ENCODE data around the gene LAMTOR4. TPM values are rescaled to one million over a fixed set of nuclear protein-coding genes. Genes with fewer than 3 reads are reported as not detected.

LAMTOR4 gene
- polyA plus RNA-seq, 1 donor (not counting 4 experiments of a cell fraction or from before 2014, with no cell fraction given) = 99.2 TPM

DNA sequence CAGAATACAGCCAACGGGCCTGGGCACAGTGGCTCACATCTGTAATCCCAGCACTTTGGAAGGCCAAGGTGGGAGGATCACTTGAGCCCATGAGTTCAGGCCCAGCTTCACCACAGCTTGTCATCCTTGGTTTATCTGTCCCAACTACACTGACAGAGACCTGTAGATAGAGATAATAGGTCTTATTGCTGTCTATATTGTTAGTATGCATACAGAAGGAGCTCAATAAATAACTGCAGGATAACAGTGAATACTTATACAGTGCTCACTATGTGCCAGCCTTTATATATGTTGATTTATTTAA, 28.0 kb upstream of the LAMTOR4 start:
- dilution Hi-C loops (cut with MboI; ENCODE audit: extremely low pct_ligation_motif_present, low sequenced_read_pairs) = no loop called here
- H3K27ac ChIP-seq (ENCODE audit: control insufficient read depth, insufficient read depth, low read length) = no peak overlapping the region
- H3K9ac ChIP-seq (ENCODE audit: control insufficient read depth, extremely low read depth, insufficient read depth, low read length) = no peak overlapping the region

DNA sequence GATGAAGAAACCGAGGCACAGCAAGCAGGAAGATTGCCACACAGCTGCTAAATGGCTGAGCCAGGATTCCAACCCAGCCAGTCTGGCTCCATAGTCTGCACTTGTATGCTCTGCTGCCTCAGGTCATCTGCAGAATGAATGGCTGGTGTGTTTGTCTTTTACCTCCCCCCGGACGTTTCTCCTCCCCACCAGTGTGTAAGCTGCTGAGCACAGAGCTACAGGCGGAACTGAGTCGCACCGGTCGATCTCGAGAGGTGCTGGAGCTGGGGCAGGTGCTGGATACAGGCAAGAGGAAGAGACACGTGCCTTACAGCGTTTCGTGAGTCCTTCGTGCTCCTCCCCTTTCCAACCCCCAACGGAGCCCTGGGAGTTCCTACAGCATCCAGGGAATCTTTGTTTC, 26.7 kb upstream of the LAMTOR4 start:
- TF ChIP-seq EZH2 (IDR thresholded peaks at IDR 0.05; ENCODE audit: low read length) = no peak
- TF ChIP-seq, protein P1, sequence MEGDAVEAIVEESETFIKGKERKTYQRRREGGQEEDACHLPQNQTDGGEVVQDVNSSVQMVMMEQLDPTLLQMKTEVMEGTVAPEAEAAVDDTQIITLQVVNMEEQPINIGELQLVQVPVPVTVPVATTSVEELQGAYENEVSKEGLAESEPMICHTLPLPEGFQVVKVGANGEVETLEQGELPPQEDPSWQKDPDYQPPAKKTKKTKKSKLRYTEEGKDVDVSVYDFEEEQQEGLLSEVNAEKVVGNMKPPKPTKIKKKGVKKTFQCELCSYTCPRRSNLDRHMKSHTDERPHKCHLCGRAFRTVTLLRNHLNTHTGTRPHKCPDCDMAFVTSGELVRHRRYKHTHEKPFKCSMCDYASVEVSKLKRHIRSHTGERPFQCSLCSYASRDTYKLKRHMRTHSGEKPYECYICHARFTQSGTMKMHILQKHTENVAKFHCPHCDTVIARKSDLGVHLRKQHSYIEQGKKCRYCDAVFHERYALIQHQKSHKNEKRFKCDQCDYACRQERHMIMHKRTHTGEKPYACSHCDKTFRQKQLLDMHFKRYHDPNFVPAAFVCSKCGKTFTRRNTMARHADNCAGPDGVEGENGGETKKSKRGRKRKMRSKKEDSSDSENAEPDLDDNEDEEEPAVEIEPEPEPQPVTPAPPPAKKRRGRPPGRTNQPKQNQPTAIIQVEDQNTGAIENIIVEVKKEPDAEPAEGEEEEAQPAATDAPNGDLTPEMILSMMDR (optimal IDR thresholded peaks at IDR 0.05 in 1 of 3, IDR thresholded peaks at IDR 0.05 in 1 of 3, conservative IDR thresholded peaks at IDR 0.05 in 1 of 3; ENCODE audit: extremely low read depth in 1 of 3, insufficient read depth in 2 of 3, low read length in 3 of 3) = no peak
- Histone ChIP-seq H4K20me1 (ENCODE audit: control insufficient read depth, extremely low read depth, insufficient read depth, low read length) (peaks cover 3% of the 10 kb centered on the region), H3K9ac (ENCODE audit: control insufficient read depth, extremely low read depth, insufficient read depth, low read length) (no peak overlapping the region), H3K9me1 (ENCODE audit: control insufficient read depth, extremely low read depth, insufficient read depth, low read length) (no peaks in the 10 kb centered on the region), H3K4me2 (ENCODE audit: control insufficient read depth, extremely low read depth, insufficient read depth, low read depth, low read length) (no peak overlapping the region), H3K36me3 (ENCODE audit: control insufficient read depth in 2 of 2, extremely low read depth in 1 of 2, insufficient read depth in 2 of 2, low read length in 2 of 2) (peaks cover 0 to 2% of the 10 kb centered on the region in 2 experiments), H3K79me2 (ENCODE audit: control insufficient read depth, insufficient read depth, low read length) (peaks cover 15% of the 10 kb centered on the region), H3K27me3 (ENCODE audit: control insufficient read depth, extremely low read depth, insufficient read depth, low read length) (no peaks in the 10 kb centered on the region), H3K4me1 (ENCODE audit: control insufficient read depth, extremely low read depth, insufficient read depth, low read length) (peaks cover 10% of the 10 kb centered on the region), H2AFZ (ENCODE audit: control insufficient read depth, low read length) (no peak overlapping the region), H3K27ac (ENCODE audit: control insufficient read depth, insufficient read depth, low read length) (no peak overlapping the region), H3K9me3 (ENCODE audit: control insufficient read depth, low read depth, low read length) (no peaks in the 10 kb centered on the region), H3K4me3 (ENCODE audit: control insufficient read depth in 2 of 3, extremely low read depth in 1 of 3, insufficient read depth in 2 of 3, low read depth in 1 of 3, low read length in 3 of 3) (no peak overlapping the region)
- FAIRE-seq = no peak
- dilution Hi-C loops (cut with MboI; ENCODE audit: extremely low pct_ligation_motif_present, low sequenced_read_pairs) = no loop called here
- no peak for DNase-seq (ENCODE audit: low read depth, low spot score)

More for the DNA sequence above, 28.0 kb upstream of the LAMTOR4 start:
- Histone ChIP-seq H4K20me1 (ENCODE audit: control insufficient read depth, extremely low read depth, insufficient read depth, low read length) (peaks cover 3% of the 10 kb centered on the region), H3K4me2 (ENCODE audit: control insufficient read depth, extremely low read depth, insufficient read depth, low read depth, low read length) (peak overlapping the region; percentile 92), H3K79me2 (ENCODE audit: control insufficient read depth, insufficient read depth, low read length) (peaks cover 15% of the 10 kb centered on the region), H3K36me3 (ENCODE audit: control insufficient read depth in 2 of 2, extremely low read depth in 1 of 2, insufficient read depth in 2 of 2, low read length in 2 of 2) (peaks cover 0 to 2% of the 10 kb centered on the region in 2 experiments), H3K27me3 (ENCODE audit: control insufficient read depth, extremely low read depth, insufficient read depth, low read length) (no peaks in the 10 kb centered on the region), H3K4me1 (ENCODE audit: control insufficient read depth, extremely low read depth, insufficient read depth, low read length) (peaks cover 10% of the 10 kb centered on the region), H3K4me3 (ENCODE audit: control insufficient read depth in 2 of 3, extremely low read depth in 1 of 3, insufficient read depth in 2 of 3, low read depth in 1 of 3, low read length in 3 of 3) (peak overlapping the region in 1 of 3 experiments; percentile 69), H3K9me1 (ENCODE audit: control insufficient read depth, extremely low read depth, insufficient read depth, low read length) (no peaks in the 10 kb centered on the region), H3K9me3 (ENCODE audit: control insufficient read depth, low read depth, low read length) (no peaks in the 10 kb centered on the region), H2AFZ (ENCODE audit: control insufficient read depth, low read length) (no peak overlapping the region)
- DNase-seq (ENCODE audit: low read depth, low spot score) = no peak
- no peak for FAIRE-seq
- TF ChIP-seq, protein P1 (optimal IDR thresholded peaks at IDR 0.05 in 1 of 3, IDR thresholded peaks at IDR 0.05 in 1 of 3, conservative IDR thresholded peaks at IDR 0.05 in 1 of 3; ENCODE audit: extremely low read depth in 1 of 3, insufficient read depth in 2 of 3, low read length in 3 of 3) = no peak
- no peak for TF ChIP-seq EZH2 (IDR thresholded peaks at IDR 0.05; ENCODE audit: low read length)

Data from keratinocyte (primary cell).